Fibroblast of skin of back (primary cell): ENCODE results near the gene NPPA.
"Not testable (repeated sequence)": the region's sequence is repeated elsewhere in the genome, so short reads cannot be mapped to it uniquely, and the experiment has no call there.

Experiments
- DNase-seq: peaks from one replicate; pipeline ENCODE4 v3.0.0-alpha.2; 2013

NPPA gene

DNA sequence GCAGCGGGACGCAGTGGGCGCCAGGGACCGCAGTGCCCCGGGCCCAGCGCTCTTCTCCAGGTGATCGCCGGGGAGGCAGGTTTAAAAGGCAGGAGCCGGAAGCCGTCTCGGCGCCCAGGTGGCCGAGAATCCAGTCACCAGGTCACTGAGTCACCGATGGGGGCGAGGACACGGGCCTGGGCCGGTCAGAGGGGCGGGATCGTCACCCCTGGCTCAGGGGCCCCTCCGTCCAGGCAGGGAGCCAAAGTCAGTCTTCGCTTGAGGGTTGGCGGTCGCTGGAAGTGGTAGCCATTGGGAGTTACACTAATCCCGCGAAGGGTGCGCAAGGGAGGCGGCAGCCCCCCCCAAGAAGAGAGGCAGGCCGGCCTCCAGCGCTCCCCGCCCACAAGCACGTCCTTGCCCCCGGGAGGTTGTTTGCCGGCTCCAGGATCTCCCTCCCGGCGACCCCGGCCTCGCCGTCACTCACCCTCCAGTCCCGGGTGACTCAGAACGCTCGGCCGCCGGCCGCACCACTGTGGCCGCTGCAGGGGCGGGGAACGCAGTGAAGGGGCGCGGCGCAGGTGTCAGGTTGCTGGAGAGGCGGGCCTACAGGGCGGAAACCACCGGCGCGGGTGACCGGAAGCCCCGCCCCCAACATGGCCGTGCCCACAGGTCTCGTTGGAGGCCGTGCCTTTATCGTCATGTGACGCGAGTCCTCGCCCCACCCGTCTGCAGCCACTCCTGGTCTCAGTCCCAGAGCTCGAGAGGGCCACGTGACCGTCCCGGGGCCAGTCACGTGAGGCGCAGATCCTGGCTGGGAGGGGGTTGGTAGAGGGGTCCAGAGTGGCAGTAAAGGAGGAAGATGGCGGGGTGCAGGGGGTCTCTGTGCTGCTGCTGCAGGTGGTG is 41.9 kb downstream of the NPPA start, which contains the start of the genes CLCN6 and MTHFR:
TSS of gene CLCN6 (plus strand) at position 770 of the 885 bp plus-strand sequence. CDS start at position 842, 72 bp downstream.
TSS of gene MTHFR (minus strand) at position 543 of the 885 bp plus-strand sequence. CDS start 2,848 bp downstream, outside the sequence.
- DNase-seq, result peak; percentile 99

DNA sequence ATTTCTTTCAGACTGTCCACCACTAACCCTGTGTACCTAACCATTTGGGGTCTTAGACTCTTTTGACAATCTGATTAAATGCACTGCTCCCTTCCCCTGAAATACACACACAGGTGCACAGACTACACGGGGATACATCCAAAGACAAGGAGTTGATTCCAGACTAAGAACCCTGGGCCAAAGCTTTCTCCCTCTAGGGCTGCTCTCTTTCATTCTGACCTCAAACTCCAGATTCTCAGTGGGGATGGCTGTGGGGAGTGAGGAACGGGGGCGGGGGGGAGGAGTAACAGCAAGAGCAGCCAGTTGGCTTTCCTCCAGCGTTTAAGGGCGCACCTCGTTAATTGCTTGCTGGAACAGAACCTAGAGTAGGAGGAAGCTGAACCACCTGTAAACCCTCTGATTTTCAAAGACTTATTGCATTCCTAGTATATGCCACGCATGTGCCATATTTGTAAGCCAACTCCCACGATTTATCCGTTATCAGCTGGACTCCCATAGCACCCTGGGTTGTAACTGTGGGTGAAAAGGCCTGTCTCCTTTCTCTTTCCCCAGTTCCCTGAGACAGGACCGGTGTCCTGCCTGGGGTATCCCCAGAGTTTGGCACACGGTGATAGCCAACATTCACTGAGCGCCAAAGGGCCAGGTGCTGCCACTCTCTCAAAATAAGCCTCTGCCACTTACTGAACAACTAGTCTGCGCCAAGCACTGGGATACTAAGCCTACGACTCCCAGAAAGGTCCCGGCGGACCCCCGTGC is 42.7 kb downstream of the NPPA start:
- no peak for DNase-seq

DNA sequence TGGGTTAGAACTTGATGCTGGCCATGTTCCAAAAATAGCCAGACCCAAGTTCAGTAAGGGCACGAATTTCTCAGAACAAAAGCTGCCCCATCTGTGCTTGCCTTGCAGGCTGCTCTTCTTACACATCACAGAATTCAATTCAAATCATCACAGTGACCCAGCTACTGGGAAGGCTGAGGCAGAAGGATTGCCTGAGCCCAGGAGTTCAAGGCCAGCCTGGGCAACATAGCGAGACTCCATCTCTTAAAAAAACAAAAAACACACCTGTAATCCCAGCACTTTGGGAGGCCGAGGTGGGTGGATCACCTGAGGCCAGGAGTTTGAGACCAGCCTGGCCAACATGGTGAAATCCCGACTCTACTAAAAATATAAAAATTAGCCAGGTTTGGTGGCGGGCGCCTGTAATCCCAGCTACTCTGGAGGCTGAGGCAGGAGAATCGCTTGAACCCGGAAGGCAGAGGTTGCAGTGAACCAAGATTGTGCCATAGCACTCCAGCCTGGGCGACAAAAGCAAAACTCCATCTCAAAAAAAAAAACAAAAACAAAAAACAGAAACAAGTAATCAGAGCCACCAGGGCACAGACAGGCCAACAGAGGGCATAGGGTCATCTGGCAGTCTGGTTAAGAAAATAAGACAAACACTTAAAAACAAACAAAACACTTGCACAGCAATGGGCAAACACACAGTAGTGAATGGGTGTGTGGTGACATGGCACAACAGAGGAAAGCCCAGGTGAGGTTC is 43.5 kb downstream of the NPPA start:
- DNase-seq, result not testable (repeated sequence)

DNA sequence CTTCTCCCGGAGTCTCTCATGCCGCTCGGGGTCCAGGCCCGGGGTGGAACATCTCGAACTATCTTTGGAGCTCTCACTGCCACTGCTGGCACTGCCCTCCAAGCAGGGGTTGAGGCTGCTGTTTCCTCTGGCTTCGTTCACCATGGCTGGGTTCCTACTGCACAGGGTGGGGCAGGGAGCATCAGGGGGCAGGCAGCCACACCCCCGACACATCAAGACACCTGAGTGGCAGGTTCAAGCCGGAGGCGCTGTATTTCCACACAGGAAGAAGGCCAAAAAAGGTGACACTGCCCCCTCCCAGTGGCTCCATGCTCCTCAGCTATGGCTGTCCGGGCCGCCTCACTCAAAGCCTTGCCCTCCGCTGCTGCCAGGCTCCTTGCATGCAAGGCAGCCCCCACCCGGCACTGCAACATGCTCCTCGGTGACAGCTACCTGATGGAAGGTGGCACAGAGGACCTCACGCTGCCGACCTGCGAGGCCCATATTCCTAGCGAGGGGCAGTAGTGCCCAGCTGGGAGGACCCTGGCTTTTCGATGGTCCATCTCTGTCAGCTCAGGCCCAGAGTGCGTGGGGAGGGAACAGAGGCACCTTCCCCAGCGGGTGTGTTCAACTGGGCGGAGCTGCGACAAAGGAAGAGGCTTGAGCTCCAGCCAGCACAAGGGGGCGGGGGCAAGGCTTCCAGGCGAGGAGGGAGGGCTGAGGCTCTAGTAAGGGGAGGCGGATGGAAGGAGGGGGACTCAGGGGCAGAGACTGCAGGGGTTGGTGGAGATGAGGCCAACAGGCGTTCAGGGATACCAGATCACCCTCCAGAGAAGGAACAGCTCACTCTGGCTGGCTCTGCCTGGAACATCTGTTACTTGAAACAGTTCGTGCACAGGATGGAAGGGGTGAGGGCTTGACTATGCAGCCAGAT is 44.4 kb downstream of the NPPA start:
- DNase-seq, result peak; percentile 93

DNA sequence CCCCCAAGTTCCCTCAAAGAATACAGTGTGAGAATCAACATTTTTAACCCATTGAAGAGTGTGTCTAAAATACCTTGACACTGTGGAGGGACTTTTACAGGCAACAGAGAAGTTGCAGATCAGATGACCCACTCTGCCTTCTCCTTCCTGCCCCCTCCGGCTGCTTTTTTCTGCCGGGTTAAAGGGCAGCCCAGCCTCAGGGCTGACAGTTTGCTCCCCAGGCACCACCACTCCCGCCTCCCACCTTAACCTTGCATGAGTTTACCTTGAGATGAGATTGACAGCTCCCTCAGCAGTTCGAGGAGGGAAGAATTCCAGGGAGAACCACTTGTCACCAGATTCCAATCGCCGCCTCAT is 45.0 kb downstream of the NPPA start:
- DNase-seq, result no peak

DNA sequence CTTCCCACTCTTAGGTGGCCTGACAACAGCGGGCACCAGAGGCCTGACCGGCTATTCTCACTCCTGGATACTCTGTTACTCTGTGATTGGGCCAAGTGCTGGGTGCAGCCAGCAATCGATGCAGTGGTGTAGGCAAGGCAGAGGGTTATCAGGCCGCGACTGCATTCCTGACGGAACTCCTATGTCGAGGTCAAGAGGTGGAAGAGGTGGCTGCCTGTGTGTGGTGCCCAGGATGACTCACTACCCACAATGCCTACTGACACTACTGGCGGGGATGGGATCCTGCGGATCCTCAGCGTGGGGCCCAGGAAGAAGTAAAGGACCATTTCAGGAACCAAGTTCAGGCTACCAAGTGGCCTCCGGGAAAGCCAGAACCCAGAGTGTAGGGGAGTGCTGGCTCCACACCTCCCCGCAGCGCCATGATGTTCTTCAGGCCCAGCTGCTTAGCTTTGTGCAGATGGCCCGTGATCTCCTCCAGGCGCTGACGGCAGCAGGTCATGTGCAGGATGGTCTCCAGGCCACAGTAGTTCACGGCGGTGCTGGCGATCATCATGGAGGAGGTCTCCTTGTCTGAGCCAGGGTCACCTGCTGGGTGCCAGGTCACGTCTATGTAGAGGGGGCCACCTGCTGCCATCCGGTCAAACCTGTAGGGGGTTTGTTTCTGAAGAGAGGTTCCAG is 46.7 kb downstream of the NPPA start:
- no peak for DNase-seq

DNA sequence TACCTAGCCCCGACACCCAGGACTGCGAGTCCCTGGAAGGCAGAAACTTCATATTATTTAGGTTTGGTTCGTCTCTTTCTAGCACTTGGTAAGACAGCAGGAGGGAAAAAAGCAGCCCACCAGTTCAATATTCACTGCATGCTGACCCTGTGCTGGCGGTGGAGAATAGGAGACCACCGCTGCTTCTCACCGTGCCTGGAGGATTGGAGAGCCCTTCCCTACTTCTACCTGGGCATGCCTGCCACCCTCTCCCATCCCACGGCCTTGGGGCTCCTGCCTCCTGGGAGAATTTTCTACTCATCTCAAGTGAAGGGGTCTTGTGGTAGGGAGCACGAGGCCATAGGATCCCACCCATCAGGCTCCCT is 47.2 kb downstream of the NPPA start:
- no peak for DNase-seq

DNA sequence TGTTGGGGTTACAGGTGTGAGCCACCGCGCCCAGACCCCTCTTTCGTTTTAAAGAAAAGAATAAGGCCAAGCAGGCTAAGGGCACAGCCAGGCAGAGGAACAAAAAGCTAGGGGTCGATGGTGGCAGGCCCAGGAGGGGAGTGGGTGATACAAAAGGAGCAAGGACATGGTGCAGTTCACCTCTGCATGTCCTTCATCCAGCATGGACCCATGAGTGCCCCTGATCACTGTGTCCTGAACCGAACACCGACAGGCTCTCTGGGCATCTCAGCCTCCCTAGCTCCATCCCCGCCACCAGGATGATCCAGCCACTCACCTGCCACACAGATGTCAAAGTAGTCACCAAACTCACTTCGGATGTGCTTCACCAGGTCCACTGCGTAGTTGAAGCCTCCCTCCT is 47.7 kb downstream of the NPPA start:
- no peak for DNase-seq

DNA sequence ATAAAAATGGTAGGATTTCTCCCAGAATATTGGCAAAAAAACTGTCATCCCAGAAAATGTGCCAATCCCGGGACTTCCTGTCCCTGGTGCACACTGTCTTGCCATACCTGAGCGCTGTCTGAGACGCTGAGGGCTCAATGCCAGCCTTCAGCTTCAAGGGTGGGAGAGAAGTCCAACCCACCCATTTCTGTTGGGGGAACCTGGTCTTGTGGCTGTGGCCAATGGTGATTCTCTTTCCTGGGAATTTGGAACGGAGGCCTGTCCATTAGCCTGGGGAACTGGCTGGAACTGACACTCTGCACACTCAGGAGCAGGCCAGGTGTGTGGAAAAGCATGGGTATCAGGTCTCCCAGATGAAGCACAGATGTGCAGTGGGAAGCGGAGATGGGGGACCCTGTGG is 48.5 kb downstream of the NPPA start:
- DNase-seq, result no peak

DNA sequence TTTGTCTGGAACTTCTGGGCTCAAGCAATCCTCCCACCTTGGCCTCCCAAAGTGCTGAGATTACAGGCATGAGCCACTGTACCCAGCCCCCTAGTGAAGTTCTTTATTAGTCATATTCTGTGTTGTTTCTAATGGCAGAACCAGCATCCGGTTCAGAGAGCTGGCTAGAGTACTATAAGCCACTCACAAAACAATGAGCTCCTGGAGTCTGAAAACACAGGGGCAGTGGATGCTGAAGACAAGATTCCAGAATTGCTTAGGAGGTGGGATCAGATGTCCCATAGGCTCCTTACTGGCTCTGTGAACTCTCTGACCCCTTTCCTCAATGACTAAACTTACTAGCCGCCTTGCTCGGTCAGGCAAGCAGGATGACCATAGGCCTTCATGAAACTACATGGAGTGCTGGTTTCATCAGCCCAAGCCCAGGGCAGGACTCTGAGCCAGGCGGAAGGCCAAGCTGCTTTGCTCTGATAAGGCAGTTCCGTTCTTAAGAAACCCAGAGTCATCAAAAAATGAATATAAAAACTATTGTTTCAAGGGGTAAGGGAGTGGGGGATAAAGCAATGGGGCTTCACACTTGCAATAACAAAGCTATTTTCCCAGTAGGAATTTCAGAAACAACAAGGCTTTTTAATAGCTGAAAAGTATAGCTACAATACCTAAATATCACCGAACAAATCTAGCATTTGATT is 49.9 kb downstream of the NPPA start:
- DNase-seq, result no peak

DNA sequence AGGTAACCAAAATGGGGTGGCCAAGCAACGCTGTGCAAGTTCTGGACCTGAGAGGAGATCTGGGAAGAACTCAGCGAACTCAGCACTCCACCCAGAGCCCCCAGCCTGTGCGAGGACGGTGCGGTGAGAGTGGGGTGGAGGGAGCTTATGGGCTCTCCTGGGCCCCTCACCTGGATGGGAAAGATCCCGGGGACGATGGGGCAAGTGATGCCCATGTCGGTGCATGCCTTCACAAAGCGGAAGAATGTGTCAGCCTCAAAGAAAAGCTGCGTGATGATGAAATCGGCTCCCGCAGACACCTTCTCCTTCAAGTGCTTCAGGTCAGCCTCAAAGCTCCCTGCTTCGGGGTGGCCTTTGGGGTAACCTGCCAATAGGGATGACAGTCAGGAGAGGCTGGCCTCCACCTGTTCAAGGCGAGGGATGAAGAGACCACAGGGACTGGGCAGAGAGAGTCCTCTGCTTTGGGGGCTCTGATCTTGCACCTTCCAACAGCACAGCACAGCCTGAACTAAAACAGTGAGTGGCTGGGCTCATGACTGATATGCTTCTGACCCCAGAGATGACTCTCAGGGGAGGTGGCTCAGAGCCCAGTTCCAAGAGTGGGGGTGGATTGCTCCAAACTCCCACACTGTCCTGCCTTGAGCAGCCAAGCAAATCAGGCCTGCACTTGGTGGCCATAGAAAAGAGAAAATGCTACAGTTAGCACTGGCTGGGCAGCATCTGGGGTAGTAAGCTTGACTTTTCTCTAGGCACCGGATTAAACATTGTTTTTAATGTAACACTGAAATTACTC is 51.4 kb downstream of the NPPA start:
- no peak for DNase-seq
